Kidney (tissue), 14 donors: Measurements from ENCODE around the gene ATAD3C. TPM values are rescaled to one million over a fixed set of nuclear protein-coding genes. Genes with fewer than 3 reads are reported as not detected.
"Not testable (repeated sequence)": the region's sequence is repeated elsewhere in the genome, so short reads cannot be mapped to it uniquely, and the experiment has no call there.

Experiments
- DNase-seq, 5 donors: peaks; one replicate each; pipeline ENCODE4 v3.0.0-alpha.2; 2013 to 2020
- FAIRE-seq: peaks from 2 replicates; lab custom pipeline; 2012; peaks lifted over from hg19 to GRCh38; lab: Jason Lieb, UNC
- H3K27ac ChIP-seq, 2 donors: one replicate each; pipeline ENCODE4 v1.7.0; 2013; ENCODE audit warnings: low read depth in 2 of 2, low read length in 2 of 2, inconsistent platforms in 1 of 2
- H3K27me3 ChIP-seq: one replicate; pipeline ENCODE4 v1.7.1; 2013; ENCODE audit warnings: low read length, inconsistent platforms; ENCODE audit not compliant: control insufficient read depth, insufficient read depth
- H3K36me3 ChIP-seq, 3 donors: one replicate each; pipeline versions ENCODE4 v1.7.0 to v1.7.1; 2013; ENCODE audit warnings: low read length in 3 of 3, control low read depth in 1 of 3, inconsistent platforms in 1 of 3; ENCODE audit not compliant: insufficient read depth in 3 of 3, control insufficient read depth in 2 of 3
- H3K4me1 ChIP-seq, 3 donors: one replicate each; pipeline versions ENCODE4 v1.7.0 to v1.7.1; 2013; ENCODE audit warnings: low read length in 3 of 3, inconsistent platforms in 1 of 3, low read depth in 1 of 3; ENCODE audit not compliant: control insufficient read depth in 2 of 3, insufficient read depth in 2 of 3
- H3K4me3 ChIP-seq, 3 donors: one replicate each; pipeline versions ENCODE4 v1.7.0 to v1.8.1; 2013; ENCODE audit warnings: low read length in 3 of 3, control low read depth in 1 of 3, inconsistent platforms in 1 of 3
- H3K9ac ChIP-seq, 3 donors: one replicate each; pipeline versions ENCODE4 v1.7.0 to v1.7.1; 2013; ENCODE audit warnings: low read length in 3 of 3, control low read depth in 1 of 3, inconsistent platforms in 1 of 3
- H3K9me3 ChIP-seq, 3 donors: one replicate each; pipeline versions ENCODE4 v1.7.0 to v1.7.1; 2013; ENCODE audit warnings: low read length in 3 of 3, control low read depth in 1 of 3, inconsistent platforms in 1 of 3; ENCODE audit not compliant: control insufficient read depth in 2 of 3, insufficient read depth in 1 of 3
- CTCF ChIP-seq: IDR thresholded peaks from 3 replicates; pipeline ENCODE4 v1.5.1; 2012; ENCODE audit warnings: mild to moderate bottlenecking, moderate library complexity, borderline replicate concordance; ENCODE audit not compliant: insufficient read depth; ENCODE audit errors: extremely low read depth
- intact Hi-C: fragments of 100-400 bp; cut with DNase I; formaldehyde crosslinking; loops from one replicate; pipeline ENCODE4 v1.11.1; 2022
- polyA plus RNA-seq: library from polyadenylated mRNA; stranded (reverse); fragments of 350-450 nt; fragmentation: Illumina TruSeq; extraction: RNeasy Lipid Tissue Mini Kit (QIAGEN cat#74804); gene quantifications from one replicate; pipeline ENCODE4 v1.2.3, GENCODE V29; 2014; ENCODE audit warnings: low read depth, low replicate concordance; ENCODE audit not compliant: insufficient read depth
- total RNA-seq: library from RNA; stranded (reverse); fragmentation: NEBNext Ultra II Directional; extraction: Animal tissue kit (Norgen Biotek cat#: 25700); gene quantifications from one replicate; pipeline ENCODE4 v1.2.1, GENCODE V29; 2021
- donor health status: control.
- donor health status: control.
- donor health status: control.
- donor health status: control.
- donor health status: control.
- donor health status: DM: yes; HTN: yes; CAD: no.
- donor health status: Normal renal cell carcinoma (clear cell type).

ATAD3C gene
- total and polyA plus RNA-seq, 2 donors from 2014 or later, result 10.0 to 14.3 TPM

- Histone ChIP-seq H3K4me1 (peaks cover 0 to 15% (median 0%) of the 10 kb centered on the region in 3 donors), H3K27me3 (no peaks in the 10 kb centered on the region), H3K36me3 (peaks cover 6 to 20% (median 16%) of the 10 kb centered on the region in 3 donors), H3K27ac (no peak overlapping the region), H3K9me3 (no peaks in the 10 kb centered on the region), H3K9ac (peak overlapping the region in 2 of 3 donors; percentile 38 to 91), H3K4me3 (peak overlapping the region; percentile 67 to 90 (median 81))
- no peak for FAIRE-seq
- intact Hi-C loops, result no loop called here
- DNase-seq, result peak in 1 of 5 donors; percentile 77
- no peak for TF ChIP-seq CTCF
Measured at GRCh38 chr1:1406101-1406820, 43.2 kb upstream of the ATAD3C start.

GRCh38 chr1:1406821-1407635 lies 42.5 kb upstream of the ATAD3C start, which contains the start of gene MRPL20:
MRPL20 (minus strand) TSS chr1:1407293; CDS start chr1:1407217, 76 bp downstream.
- H3K9me3 ChIP-seq, result no peaks in the 10 kb centered on the region
- peak within 1 kb of the TSS; percentile 38 to 91 (median 43) for H3K9ac ChIP-seq
- H3K4me3 ChIP-seq, result peak within 1 kb of the TSS; percentile 67 to 90 (median 81)
- intact Hi-C loops, result no loop called here
- DNase-seq (peak; percentile 93 to 98 (median 96)), FAIRE-seq (no peak)
- H3K4me1 ChIP-seq, result peaks cover 0 to 15% (median 0%) of the 10 kb centered on the region in 3 donors
- peaks cover 6 to 18% (median 14%) of the 10 kb centered on the region in 3 donors for H3K36me3 ChIP-seq
- no peaks in the 10 kb centered on the region for H3K27me3 ChIP-seq
- H3K27ac ChIP-seq, result peak within 1 kb of the TSS; percentile 59 to 67
- TF ChIP-seq CTCF, result no peak

DNA sequence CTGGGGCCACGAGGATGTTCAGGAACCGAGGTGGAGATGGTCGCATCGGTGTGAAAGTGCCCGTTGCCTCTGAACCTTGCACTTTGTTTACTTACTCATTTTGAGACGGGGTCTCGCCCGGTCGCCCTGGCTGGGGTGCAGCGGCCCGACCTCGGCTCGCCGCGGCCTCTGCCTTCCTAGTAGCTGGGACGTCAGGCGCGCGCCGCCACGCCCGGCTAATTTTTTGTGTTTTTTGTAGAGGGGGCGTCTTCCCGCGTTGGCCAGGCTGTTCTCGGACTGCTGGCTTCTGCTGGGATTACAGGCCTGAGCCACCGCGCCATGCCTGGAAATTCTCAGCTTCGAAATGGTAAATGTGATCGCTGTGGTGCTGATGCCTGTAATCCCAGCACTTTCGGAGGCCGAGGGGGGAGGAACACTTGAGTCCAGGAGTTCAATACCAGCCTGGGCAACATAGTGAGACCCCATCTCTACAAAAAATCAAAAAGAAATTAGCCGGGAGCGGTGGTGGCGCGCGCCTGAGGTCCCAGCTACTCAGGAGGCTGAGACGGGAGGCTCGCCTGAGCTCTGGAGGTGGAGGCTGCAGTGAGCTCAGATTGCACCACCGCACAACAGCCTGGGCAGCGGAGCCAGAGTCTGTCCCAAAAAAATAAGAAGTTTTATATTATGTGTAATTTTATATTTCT lies 41.7 kb upstream of the ATAD3C start:
- no peak for TF ChIP-seq CTCF
- Histone ChIP-seq H3K4me1 (peaks cover 0 to 15% (median 0%) of the 10 kb centered on the region in 3 donors), H3K27ac (peak overlapping the region; percentile 59 to 67)

GRCh38 chr1:1410238-1410637 lies 39.3 kb upstream of the ATAD3C start:
- peaks cover 0 to 15% (median 0%) of the 10 kb centered on the region in 3 donors for H3K4me1 ChIP-seq
- intact Hi-C loops, DNase-seq, FAIRE-seq, H3K27me3 ChIP-seq, H3K9ac ChIP-seq, H3K4me3 ChIP-seq, H3K9me3 ChIP-seq, H3K36me3 ChIP-seq, H3K27ac ChIP-seq: not testable (repeated sequence)

More for the DNA sequence above, 41.7 kb upstream of the ATAD3C start:
- peaks cover 6 to 18% (median 11%) of the 10 kb centered on the region in 3 donors for H3K36me3 ChIP-seq
- no peaks in the 10 kb centered on the region for H3K9me3 ChIP-seq
- peak overlapping the region; percentile 67 to 90 (median 81) for H3K4me3 ChIP-seq
- FAIRE-seq (no peak), DNase-seq (peak; percentile 66 to 80 (median 71))
- no peaks in the 10 kb centered on the region for H3K27me3 ChIP-seq
- intact Hi-C loops, result no loop called here
- peak overlapping the region; percentile 4 to 91 (median 43) for H3K9ac ChIP-seq
